GM23248 (cell line): Measurements from ENCODE around the gene GCHFR. TPM values are rescaled to one million over a fixed set of nuclear protein-coding genes. Genes with fewer than 3 reads are reported as not detected.

Experiments
- DNase-seq: peaks from one replicate; pipeline ENCODE4 v3.0.0-alpha.2; 2015
- H2AFZ ChIP-seq: fragments of 200-600 bp; sonication (generic); 2 replicates; pipeline ENCODE4 v1.6.1; 2016; ENCODE audit warnings: antibody characterized with exemption
- H3F3A ChIP-seq: fragments of 200-600 bp; sonication (generic); 2 replicates; pipeline ENCODE4 v1.6.1; 2016; ENCODE audit warnings: mild to moderate bottlenecking, antibody characterized with exemption, mixed run types; ENCODE audit not compliant: insufficient read depth
- H3K27ac ChIP-seq: fragments of 200-600 bp; sonication (generic); 2 replicates; pipeline ENCODE4 v1.5.1; 2016; ENCODE audit warnings: mild to moderate bottlenecking
- H3K27me3 ChIP-seq: fragments of 200-600 bp; sonication (generic); replicated peaks from 2 replicates; pipeline ENCODE4 v1.6.1; 2016; ENCODE audit warnings: mild to moderate bottlenecking; ENCODE audit not compliant: insufficient read depth
- H3K36me3 ChIP-seq: fragments of 200-600 bp; sonication (generic); 2 replicates; pipeline ENCODE4 v1.6.1; 2016; ENCODE audit warnings: low read depth, mild to moderate bottlenecking
- H3K4me1 ChIP-seq: fragments of 200-600 bp; sonication (generic); 2 replicates; pipeline ENCODE4 v1.6.1; 2016; ENCODE audit warnings: mild to moderate bottlenecking; ENCODE audit not compliant: insufficient read depth
- H3K4me2 ChIP-seq: fragments of 200-600 bp; sonication (generic); one replicate; pipeline ENCODE4 v1.6.1; 2016; ENCODE audit warnings: mild to moderate bottlenecking; ENCODE audit not compliant: unreplicated experiment
- H3K4me3 ChIP-seq: fragments of 200-600 bp; sonication (generic); 2 replicates; pipeline ENCODE4 v1.5.1; 2016; ENCODE audit warnings: mild to moderate bottlenecking
- H3K79me2 ChIP-seq: fragments of 200-600 bp; sonication (generic); 2 replicates; pipeline ENCODE4 v1.6.1; 2016; ENCODE audit warnings: mild to moderate bottlenecking; ENCODE audit not compliant: insufficient read depth
- H3K9ac ChIP-seq: fragments of 200-600 bp; sonication (generic); 2 replicates; pipeline ENCODE4 v1.6.1; 2016; ENCODE audit warnings: mild to moderate bottlenecking
- H3K9me2 ChIP-seq: fragments of 200-600 bp; sonication (generic); 2 replicates; pipeline ENCODE4 v1.6.1; 2016; ENCODE audit warnings: mixed run types, mild to moderate bottlenecking, moderate library complexity; ENCODE audit not compliant: insufficient read depth
- H3K9me3 ChIP-seq: fragments of 200-600 bp; sonication (generic); one replicate; pipeline ENCODE4 v1.6.1; 2017; ENCODE audit warnings: low read depth
- H4K20me1 ChIP-seq: fragments of 200-600 bp; sonication (generic); 2 replicates; pipeline ENCODE4 v1.6.0; 2016; ENCODE audit not compliant: insufficient read depth
- EZH2 ChIP-seq: fragments of 200-600 bp; sonication (generic); IDR thresholded peaks from 2 replicates; pipeline ENCODE4 v1.6.1; 2018; ENCODE audit warnings: antibody characterized with exemption, mild to moderate bottlenecking; ENCODE audit not compliant: insufficient read depth, poor library complexity, severe bottlenecking
- EZH2phosphoT487 ChIP-seq: fragments of 200-600 bp; sonication (generic); IDR thresholded peaks from 2 replicates; pipeline ENCODE4 v1.6.1; 2018; ENCODE audit warnings: antibody characterized with exemption, moderate library complexity, mild to moderate bottlenecking, low read depth; ENCODE audit not compliant: insufficient read depth
- WGBS, 2 experiments: methylation state at CpG; one replicate each; pipeline ENCODE4 v1.1.6; 2015 to 2017; ENCODE audit warnings: low lambda C conversion rate in 2 of 2, low coverage in 1 of 2; ENCODE audit errors: missing lambda C conversion rate in 2 of 2; 5-methylcytosine and 5-hydroxymethylcytosine counted together
- in situ Hi-C: fragments of 300-500 bp; cut with MboI; formaldehyde crosslinking; loops from 2 replicates; pipeline ENCODE4 v1.15.0; 2020
- polyA plus RNA-seq: library from polyadenylated mRNA; unstranded; fragments of >200 nt; fragmentation: Nextera tagmentation; extraction: Ambion mirVana; gene quantifications from 2 replicates; pipeline ENCODE4 v1.2.1, GENCODE V29; 2016
- total RNA-seq: library from RNA; depleted of rRNA; stranded (reverse); fragments of >200 nt; shearing (Covaris generic); gene quantifications from 2 replicates; pipeline ENCODE4 v1.2.3, GENCODE V29; 2014

Gene GCHFR
- total and polyA plus RNA-seq, 2 experiments from 2014 or later = 0.54 to 2.3 TPM

DNA sequence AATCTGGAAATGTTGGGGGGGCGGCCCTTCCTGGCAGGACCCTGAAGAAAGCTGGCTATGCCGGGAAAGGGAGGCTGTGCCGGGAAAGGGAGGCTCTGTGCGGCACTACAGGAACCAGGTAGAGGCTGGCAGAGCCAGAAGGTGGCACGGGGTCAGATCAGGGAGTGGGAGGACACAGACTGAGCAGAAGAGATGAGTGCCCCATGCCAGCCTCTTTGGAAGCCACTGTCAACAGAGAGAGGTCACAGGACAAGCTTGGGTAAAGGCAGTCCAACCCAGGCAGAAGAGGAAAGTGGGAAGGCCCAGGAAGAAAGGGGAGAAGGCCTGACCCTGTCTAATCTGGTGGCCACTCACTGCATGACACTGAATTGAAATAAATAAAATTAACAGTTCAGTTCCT is 7.4 kb downstream of the GCHFR start:
- Histone ChIP-seq H3K9me3 (no peaks in the 10 kb centered on the region), H3K9ac (no peak overlapping the region), H3K9me2 (no peaks in the 10 kb centered on the region), H2AFZ (no peak overlapping the region), H3K79me2 (no peaks in the 10 kb centered on the region), H3K4me1 (peaks cover 7% of the 10 kb centered on the region), H3K4me2 (no peak overlapping the region), H3K27me3 (no peaks in the 10 kb centered on the region), H3K27ac (no peak overlapping the region), H4K20me1 (no peaks in the 10 kb centered on the region), H3K36me3 (peaks cover 4% of the 10 kb centered on the region; the same call in 1 of the 2 replicates), H3K4me3 (no peak overlapping the region), H3F3A (peaks cover 4% of the 10 kb centered on the region; the same call in 1 of the 2 replicates)
- 87 to 92% methylated on average over 5 of the region's 5 CpGs for WGBS, 2 experiments
- DNase-seq = no peak
- TF ChIP-seq EZH2phosphoT487 = no peak
- TF ChIP-seq EZH2 = no peak
- in situ Hi-C loops = no loop called here

DNA sequence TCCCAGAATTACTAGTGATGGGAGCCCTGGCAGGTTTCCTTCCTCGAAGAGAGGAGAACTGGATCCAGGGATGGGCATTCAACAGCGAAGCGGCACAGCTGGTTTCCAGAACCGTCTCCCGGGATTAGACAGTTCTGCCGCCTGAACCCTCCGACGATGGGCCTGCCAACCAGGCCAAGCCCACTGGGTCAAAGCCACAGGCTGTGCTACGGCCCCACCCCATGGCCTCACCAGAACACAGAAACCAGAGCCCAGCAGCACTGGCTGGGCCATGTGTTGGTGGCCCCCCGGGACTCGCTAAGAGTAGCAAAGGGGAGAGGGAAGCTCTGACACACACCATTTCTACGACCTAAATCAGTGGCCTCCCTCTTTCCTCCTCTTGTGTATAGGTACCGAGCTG is 8.1 kb downstream of the GCHFR start:
- H3K9ac ChIP-seq = no peak overlapping the region
- DNase-seq = no peak
- no peaks in the 10 kb centered on the region for H3K27me3 ChIP-seq
- no peak for TF ChIP-seq EZH2phosphoT487
- no peak for TF ChIP-seq EZH2
- H3K4me2 ChIP-seq = no peak overlapping the region
- peaks cover 4% of the 10 kb centered on the region; the same call in 1 of the 2 replicates for H3K36me3 ChIP-seq
- H3K4me1 ChIP-seq = peaks cover 9% of the 10 kb centered on the region
- H4K20me1 ChIP-seq = no peaks in the 10 kb centered on the region
- no peaks in the 10 kb centered on the region for H3K9me3 ChIP-seq
- no peak overlapping the region for H3K4me3 ChIP-seq
- in situ Hi-C loops = no loop called here
- no peaks in the 10 kb centered on the region for H3K79me2 ChIP-seq
- no peaks in the 10 kb centered on the region for H3K9me2 ChIP-seq
- no peak overlapping the region for H3K27ac ChIP-seq
- WGBS, 2 experiments = 36 to 48% methylated on average over 12 to 13 of the region's 13 CpGs
- no peaks in the 10 kb centered on the region for H3F3A ChIP-seq
- H2AFZ ChIP-seq = no peak overlapping the region

DNA sequence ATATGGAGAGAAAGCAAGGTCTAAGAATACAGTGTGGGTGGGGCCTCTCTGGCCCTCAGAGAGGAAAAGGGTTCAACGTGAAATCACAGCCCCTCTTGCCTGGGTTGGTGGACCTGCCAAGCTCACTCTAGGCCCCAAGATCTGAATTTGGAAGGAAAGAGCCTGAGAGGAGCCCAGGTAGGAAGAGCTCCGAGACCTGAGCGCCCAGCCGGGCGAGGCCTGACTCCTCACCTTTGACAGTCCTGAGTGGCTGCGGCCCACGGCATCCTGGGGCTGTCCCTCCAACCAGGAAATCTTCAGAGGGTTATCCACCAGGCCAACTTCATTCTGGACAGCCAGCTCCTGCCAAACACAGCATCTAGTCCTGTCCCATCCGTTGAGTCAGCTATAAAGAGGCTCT is 9.6 kb downstream of the GCHFR start:
- peaks cover 10% of the 10 kb centered on the region; the same call in 1 of the 2 replicates for H3K36me3 ChIP-seq
- 94 to 98% methylated on average over 8 of the region's 8 CpGs for WGBS, 2 experiments
- in situ Hi-C loops = no loop called here

DNA sequence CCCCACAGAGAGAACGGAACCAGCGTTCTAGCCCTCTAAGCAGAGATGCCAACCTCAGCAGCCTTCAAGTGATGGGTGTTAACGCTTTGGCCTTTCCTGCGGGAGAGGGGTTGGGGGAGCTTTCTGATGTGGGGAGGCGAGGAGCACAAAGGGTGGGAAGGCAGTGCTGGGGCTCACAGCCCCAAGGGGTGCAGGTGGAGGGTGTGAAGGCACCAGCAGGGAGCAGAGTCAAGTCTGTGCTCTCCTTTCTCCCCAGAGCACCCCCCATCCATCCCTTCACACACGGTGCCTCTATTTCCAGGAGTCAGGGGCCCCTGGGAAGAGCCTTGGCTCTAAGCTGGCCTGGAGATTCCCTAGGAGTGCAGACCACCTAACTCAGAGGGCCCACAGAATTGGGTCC is 10.0 kb downstream of the GCHFR start:
- H3K36me3 ChIP-seq = peaks cover 14% of the 10 kb centered on the region; the same call in 1 of the 2 replicates
- no peaks in the 10 kb centered on the region for H3K27me3 ChIP-seq
- H3K9me2 ChIP-seq = no peaks in the 10 kb centered on the region
- in situ Hi-C loops = no loop called here
- no peak for TF ChIP-seq EZH2
- TF ChIP-seq EZH2phosphoT487 = no peak
- peaks cover 12% of the 10 kb centered on the region for H3K4me1 ChIP-seq
- H3F3A ChIP-seq = no peaks in the 10 kb centered on the region
- no peaks in the 10 kb centered on the region for H4K20me1 ChIP-seq
- H3K4me2 ChIP-seq = no peak overlapping the region
- H3K79me2 ChIP-seq = no peaks in the 10 kb centered on the region
- no peaks in the 10 kb centered on the region for H3K9me3 ChIP-seq
- DNase-seq = no peak
- WGBS, 2 experiments = 95% methylated on average over 6 of the region's 6 CpGs
- no peak overlapping the region for H3K9ac ChIP-seq
- H3K27ac ChIP-seq = no peak overlapping the region
- no peak overlapping the region for H3K4me3 ChIP-seq
- H2AFZ ChIP-seq = no peak overlapping the region

More for the DNA sequence above, 9.6 kb downstream of the GCHFR start:
- Histone ChIP-seq H3K79me2 (no peaks in the 10 kb centered on the region), H3K9ac (no peak overlapping the region), H3K9me3 (no peaks in the 10 kb centered on the region), H3K4me3 (no peak overlapping the region), H3K27ac (no peak overlapping the region), H2AFZ (no peak overlapping the region), H3K27me3 (no peaks in the 10 kb centered on the region), H3K9me2 (no peaks in the 10 kb centered on the region), H3K4me2 (no peak overlapping the region), H4K20me1 (no peaks in the 10 kb centered on the region), H3K4me1 (peaks cover 12% of the 10 kb centered on the region), H3F3A (no peaks in the 10 kb centered on the region)
- TF ChIP-seq EZH2phosphoT487 (no peak), EZH2 (no peak)
- DNase-seq = no peak

DNA sequence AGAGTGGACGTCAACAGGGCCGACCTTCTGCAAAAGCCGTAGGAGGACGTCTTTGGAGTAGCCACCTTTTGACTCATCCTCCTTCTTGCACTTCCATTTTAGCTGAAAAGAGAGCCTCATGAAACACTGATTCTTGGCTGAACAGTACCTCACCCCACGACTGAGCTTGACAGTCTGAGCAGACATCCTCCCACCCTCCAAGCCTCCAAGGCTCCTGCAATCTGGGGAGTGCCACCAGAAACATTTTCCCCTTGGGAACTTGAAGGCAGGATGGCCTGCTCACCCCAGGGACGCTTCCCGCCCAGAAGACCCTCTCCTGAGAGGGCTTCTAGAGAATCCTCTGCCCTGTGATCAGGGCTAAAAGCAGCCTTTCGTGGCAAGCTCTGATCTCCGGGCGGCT is 11.1 kb downstream of the GCHFR start:
- H3K27ac ChIP-seq = no peak overlapping the region
- no peak overlapping the region for H3K4me3 ChIP-seq
- in situ Hi-C loops = no loop called here
- H3K9me2 ChIP-seq = no peaks in the 10 kb centered on the region
- H3F3A ChIP-seq = no peaks in the 10 kb centered on the region
- 87 to 89% methylated on average over 10 of the region's 10 CpGs for WGBS, 2 experiments
- TF ChIP-seq EZH2phosphoT487 = no peak
- no peak for TF ChIP-seq EZH2
- no peaks in the 10 kb centered on the region for H4K20me1 ChIP-seq
- no peaks in the 10 kb centered on the region for H3K27me3 ChIP-seq
- H2AFZ ChIP-seq = no peak overlapping the region
- no peak for DNase-seq
- H3K4me1 ChIP-seq = peaks cover 12% of the 10 kb centered on the region
- no peaks in the 10 kb centered on the region for H3K79me2 ChIP-seq
- H3K9ac ChIP-seq = no peak overlapping the region
- H3K36me3 ChIP-seq = peaks cover 21% of the 10 kb centered on the region; the same call in 1 of the 2 replicates
- no peaks in the 10 kb centered on the region for H3K9me3 ChIP-seq
- H3K4me2 ChIP-seq = no peak overlapping the region
